ENCODE results near the gene MUC5AC.

The MUC5AC gene

GRCh38 chr11:1127664-1128162, 30.0 kb upstream of the MUC5AC start:
- H3K4me3 ChIP-seq (ENCODE audit: low read depth, low read length): no peak overlapping the region
- in situ Hi-C loops (cut with HindIII; ENCODE audit: low sequenced_read_pairs): no loop called here
- DNase-seq (ENCODE audit: low read depth): no peak
- TF ChIP-seq CTCF (IDR thresholded peaks at IDR 0.05; ENCODE audit: low read depth, low read length, missing control alignments): no peak

GRCh38 chr11:1128311-1129142, 29.2 kb upstream of the MUC5AC start:
- in situ Hi-C loops (cut with HindIII; ENCODE audit: low sequenced_read_pairs): no loop called here
- no peak overlapping the region for H3K4me3 ChIP-seq (ENCODE audit: low read depth, low read length)
- no peak for DNase-seq (ENCODE audit: low read depth)
- no peak for TF ChIP-seq CTCF (IDR thresholded peaks at IDR 0.05; ENCODE audit: low read depth, low read length, missing control alignments)

- no peak for DNase-seq (ENCODE audit: low read depth)
- TF ChIP-seq CTCF (IDR thresholded peaks at IDR 0.05; ENCODE audit: low read depth, low read length, missing control alignments): no peak
- in situ Hi-C loops (cut with HindIII; ENCODE audit: low sequenced_read_pairs): no loop called here
- H3K4me3 ChIP-seq (ENCODE audit: low read depth, low read length): no peak overlapping the region
These were observed 28.6 kb upstream of the MUC5AC start for GRCh38 chr11:1129143-1129610.

GRCh38 chr11:1129611-1130160, 28.1 kb upstream of the MUC5AC start:
- no peak overlapping the region for H3K4me3 ChIP-seq (ENCODE audit: low read depth, low read length)
- in situ Hi-C loops (cut with HindIII; ENCODE audit: low sequenced_read_pairs): no loop called here
- no peak for TF ChIP-seq CTCF (IDR thresholded peaks at IDR 0.05; ENCODE audit: low read depth, low read length, missing control alignments)
- DNase-seq (ENCODE audit: low read depth): no peak

GRCh38 chr11:1130276-1131032, 27.3 kb upstream of the MUC5AC start:
- H3K4me3 ChIP-seq (ENCODE audit: low read depth, low read length): no peak overlapping the region
- in situ Hi-C loops (cut with HindIII; ENCODE audit: low sequenced_read_pairs): no loop called here
- no peak for TF ChIP-seq CTCF (IDR thresholded peaks at IDR 0.05; ENCODE audit: low read depth, low read length, missing control alignments)
- no peak for DNase-seq (ENCODE audit: low read depth)
